Keratinocyte (primary cell): ENCODE data around the gene CENPU. TPM values are rescaled to one million over a fixed set of nuclear protein-coding genes. Genes with fewer than 3 reads are reported as not detected.

Experiments used
- DNase-seq: peaks from one replicate; pipeline ENCODE4 v3.0.0-alpha.2; 2011; ENCODE audit warnings: low read depth, missing footprints, low spot score
- FAIRE-seq: peaks from 2 replicates; lab custom pipeline; 2011; peaks lifted over from hg19 to GRCh38; lab: Jason Lieb, UNC
- H2AFZ ChIP-seq: 2 replicates; pipeline ENCODE4 v1.6.0; 2012; ENCODE audit warnings: low read length, control low read depth, inconsistent platforms; ENCODE audit not compliant: control insufficient read depth
- H3K27ac ChIP-seq: 2 replicates; pipeline ENCODE4 v1.5.1; 2011; ENCODE audit warnings: low read length; ENCODE audit not compliant: control insufficient read depth, insufficient read depth
- H3K27me3 ChIP-seq: 3 replicates; pipeline ENCODE4 v1.6.0; 2011; ENCODE audit warnings: low read length; ENCODE audit not compliant: control insufficient read depth, insufficient read depth; ENCODE audit errors: extremely low read depth
- H3K36me3 ChIP-seq, 2 experiments: 2 replicates in 1 of 2; 3 replicates in 1 of 2; pipeline ENCODE4 v1.5.1; 2011; ENCODE audit warnings: low read length in 2 of 2, mild to moderate bottlenecking in 1 of 2; ENCODE audit not compliant: control insufficient read depth in 2 of 2, insufficient read depth in 2 of 2; ENCODE audit errors: extremely low read depth in 1 of 2
- H3K4me1 ChIP-seq: 3 replicates; pipeline ENCODE4 v1.5.1; 2011; ENCODE audit warnings: low read length; ENCODE audit not compliant: control insufficient read depth, insufficient read depth; ENCODE audit errors: extremely low read depth
- H3K4me2 ChIP-seq: 3 replicates; pipeline ENCODE4 v1.6.0; 2011; ENCODE audit warnings: low read depth, low read length; ENCODE audit not compliant: control insufficient read depth, insufficient read depth; ENCODE audit errors: extremely low read depth
- H3K4me3 ChIP-seq, 3 experiments: fragments of 200-600 bp in 1 of 3; sonication (generic) in 1 of 3; 2 replicates in 2 of 3; 3 replicates in 1 of 3; pipeline ENCODE4 v1.5.1; 2011 to 2016; ENCODE audit warnings: low read length in 3 of 3, mild to moderate bottlenecking in 3 of 3, control low read depth in 2 of 3, inconsistent platforms in 1 of 3, low read depth in 1 of 3, mixed read lengths in 1 of 3, mixed run types in 1 of 3, moderate library complexity in 1 of 3; ENCODE audit not compliant: control insufficient read depth in 2 of 3, insufficient read depth in 2 of 3; ENCODE audit errors: extremely low read depth in 1 of 3
- H3K79me2 ChIP-seq: 2 replicates; pipeline ENCODE4 v1.6.0; 2012; ENCODE audit warnings: low read length; ENCODE audit not compliant: control insufficient read depth, insufficient read depth
- H3K9ac ChIP-seq: 3 replicates; pipeline ENCODE4 v1.6.0; 2011; ENCODE audit warnings: low read length; ENCODE audit not compliant: control insufficient read depth, insufficient read depth; ENCODE audit errors: extremely low read depth
- H3K9me1 ChIP-seq: 3 replicates; pipeline ENCODE4 v1.6.0; 2011; ENCODE audit warnings: low read length; ENCODE audit not compliant: control insufficient read depth, insufficient read depth; ENCODE audit errors: extremely low read depth
- H3K9me3 ChIP-seq: 2 replicates; pipeline ENCODE4 v1.5.1; 2012; ENCODE audit warnings: low read depth, low read length; ENCODE audit not compliant: control insufficient read depth
- H4K20me1 ChIP-seq: 3 replicates; pipeline ENCODE4 v1.6.0; 2011; ENCODE audit warnings: low read length; ENCODE audit not compliant: control insufficient read depth, insufficient read depth; ENCODE audit errors: extremely low read depth
- CTCF ChIP-seq, 3 experiments: IDR thresholded peaks in 1 of 3; conservative IDR thresholded peaks in 1 of 3; optimal IDR thresholded peaks in 1 of 3; 2 replicates in 2 of 3; 3 replicates in 1 of 3; pipeline versions ENCODE3 to v1.5.1; 2011; ENCODE audit warnings: low read length in 3 of 3, mild to moderate bottlenecking in 3 of 3, moderate library complexity in 2 of 3, control low read depth in 1 of 3, inconsistent platforms in 1 of 3; ENCODE audit not compliant: insufficient read depth in 2 of 3; ENCODE audit errors: extremely low read depth in 1 of 3
- EZH2 ChIP-seq: IDR thresholded peaks from one replicate; pipeline ENCODE4 v1.6.1; 2012; ENCODE audit warnings: inconsistent platforms, mild to moderate bottlenecking, low read length, moderate library complexity
- dilution Hi-C: fragments of 300-500 bp; cut with MboI; formaldehyde crosslinking; loops from one replicate; pipeline ENCODE4 v1.7.0; 2020; ENCODE audit warnings: low sequenced_read_pairs; ENCODE audit not compliant: extremely low pct_ligation_motif_present
- polyA plus RNA-seq, 5 experiments: library from polyadenylated mRNA; depleted of rRNA in 3 of 5; stranded (reverse) in 3 of 5; stranded (forward) in 1 of 5; unstranded in 1 of 5; fragments of >200 nt; gene quantifications; 1 replicate in 1 of 5; 2 replicates in 3 of 5; 3 replicates in 1 of 5; pipeline versions ENCODE4 v1.2.1 to v1.2.3, GENCODE V29; 2011 to 2012; ENCODE audit warnings: missing spikeins in 2 of 5, low read depth in 1 of 5, low replicate concordance in 1 of 5

CENPU gene
- polyA plus RNA-seq, 1 donor (not counting 4 experiments of a cell fraction or from before 2014, with no cell fraction given): 12.5 TPM

GRCh38 chr4:184705692-184706091, 28.2 kb downstream of the CENPU start:
- H3K4me2 ChIP-seq: no peak overlapping the region
- no peaks in the 10 kb centered on the region for H4K20me1 ChIP-seq
- no peak overlapping the region for H3K9ac ChIP-seq
- H3K79me2 ChIP-seq: no peaks in the 10 kb centered on the region
- H2AFZ ChIP-seq: no peak overlapping the region
- no peak overlapping the region for H3K27ac ChIP-seq
- FAIRE-seq (no peak), DNase-seq (no peak)
- no peaks in the 10 kb centered on the region for H3K9me3 ChIP-seq
- no peak for TF ChIP-seq EZH2
- TF ChIP-seq CTCF (optimal IDR thresholded peaks at IDR 0.05 in 1 of 3, IDR thresholded peaks at IDR 0.05 in 1 of 3, conservative IDR thresholded peaks at IDR 0.05 in 1 of 3; ENCODE audit: extremely low read depth in 1 of 3, insufficient read depth in 2 of 3, low read length in 3 of 3): no peak
- H3K4me3 ChIP-seq: no peak overlapping the region
- peaks cover 2 to 5% of the 10 kb centered on the region in 2 experiments for H3K36me3 ChIP-seq
- dilution Hi-C loops: no loop called here
- no peaks in the 10 kb centered on the region for H3K27me3 ChIP-seq
- H3K9me1 ChIP-seq: no peaks in the 10 kb centered on the region
- H3K4me1 ChIP-seq: no peaks in the 10 kb centered on the region

DNA sequence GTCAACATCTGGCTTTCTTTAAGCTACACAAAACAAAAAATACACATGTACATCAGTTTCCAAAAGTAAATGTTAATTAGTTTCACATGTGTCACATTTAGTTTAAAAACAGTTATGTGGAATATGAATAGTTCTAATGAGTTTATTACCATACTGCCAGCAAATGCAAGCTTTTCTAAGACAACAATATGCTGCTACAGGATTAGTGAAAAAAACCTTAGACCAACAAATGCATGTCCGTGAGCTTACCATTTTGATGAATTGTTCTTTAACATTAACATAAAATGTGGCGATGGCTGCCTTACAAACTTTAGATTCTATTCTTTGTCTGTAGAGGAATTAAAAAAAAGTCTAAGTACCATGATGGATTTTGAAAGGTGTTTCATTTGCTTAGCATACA, 31.8 kb downstream of the CENPU start:
- H3K9me1 ChIP-seq: no peaks in the 10 kb centered on the region
- dilution Hi-C loops: no loop called here
- no peaks in the 10 kb centered on the region for H4K20me1 ChIP-seq
- H3K9ac ChIP-seq: no peak overlapping the region
- H3K36me3 ChIP-seq: no peaks in the 10 kb centered on the region
- H3K27ac ChIP-seq: no peak overlapping the region
- H3K4me3 ChIP-seq: no peak overlapping the region
- H3K79me2 ChIP-seq: no peaks in the 10 kb centered on the region
- H2AFZ ChIP-seq: no peak overlapping the region
- H3K4me2 ChIP-seq: no peak overlapping the region
- H3K27me3 ChIP-seq: no peaks in the 10 kb centered on the region
- TF ChIP-seq EZH2 (no peak), CTCF (optimal IDR thresholded peaks at IDR 0.05 in 1 of 3, IDR thresholded peaks at IDR 0.05 in 1 of 3, conservative IDR thresholded peaks at IDR 0.05 in 1 of 3; ENCODE audit: extremely low read depth in 1 of 3, insufficient read depth in 2 of 3, low read length in 3 of 3) (no peak)
- FAIRE-seq (no peak), DNase-seq (no peak)
- no peaks in the 10 kb centered on the region for H3K9me3 ChIP-seq
- no peaks in the 10 kb centered on the region for H3K4me1 ChIP-seq
